ENCODE measurements around the gene FAM169A.

DNA sequence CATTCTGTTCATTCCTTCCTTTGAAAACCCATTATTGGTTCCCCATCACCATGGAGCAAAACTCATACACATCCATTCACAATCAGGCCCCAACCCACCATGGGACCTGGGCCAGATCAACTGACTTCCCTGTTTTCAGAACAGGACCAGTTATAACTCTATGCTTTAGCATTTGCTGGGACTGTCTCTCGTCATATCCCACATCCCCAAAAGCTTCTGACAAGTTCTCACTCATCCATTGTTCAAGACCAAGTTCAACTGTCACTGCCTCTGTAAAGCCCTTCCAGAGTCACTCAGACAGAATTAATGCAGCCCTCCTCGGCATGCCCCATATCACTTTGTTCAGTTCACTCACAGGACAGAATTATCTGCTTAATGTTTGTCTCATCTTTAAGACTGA lies 4.0 kb downstream of the FAM169A start:
- TF ChIP-seq, protein P1, sequence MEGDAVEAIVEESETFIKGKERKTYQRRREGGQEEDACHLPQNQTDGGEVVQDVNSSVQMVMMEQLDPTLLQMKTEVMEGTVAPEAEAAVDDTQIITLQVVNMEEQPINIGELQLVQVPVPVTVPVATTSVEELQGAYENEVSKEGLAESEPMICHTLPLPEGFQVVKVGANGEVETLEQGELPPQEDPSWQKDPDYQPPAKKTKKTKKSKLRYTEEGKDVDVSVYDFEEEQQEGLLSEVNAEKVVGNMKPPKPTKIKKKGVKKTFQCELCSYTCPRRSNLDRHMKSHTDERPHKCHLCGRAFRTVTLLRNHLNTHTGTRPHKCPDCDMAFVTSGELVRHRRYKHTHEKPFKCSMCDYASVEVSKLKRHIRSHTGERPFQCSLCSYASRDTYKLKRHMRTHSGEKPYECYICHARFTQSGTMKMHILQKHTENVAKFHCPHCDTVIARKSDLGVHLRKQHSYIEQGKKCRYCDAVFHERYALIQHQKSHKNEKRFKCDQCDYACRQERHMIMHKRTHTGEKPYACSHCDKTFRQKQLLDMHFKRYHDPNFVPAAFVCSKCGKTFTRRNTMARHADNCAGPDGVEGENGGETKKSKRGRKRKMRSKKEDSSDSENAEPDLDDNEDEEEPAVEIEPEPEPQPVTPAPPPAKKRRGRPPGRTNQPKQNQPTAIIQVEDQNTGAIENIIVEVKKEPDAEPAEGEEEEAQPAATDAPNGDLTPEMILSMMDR (IDR thresholded peaks at IDR 0.05; ENCODE audit: low read length) = no peak
- TF ChIP-seq EZH2phosphoT487 (IDR thresholded peaks at IDR 0.05; ENCODE audit: low read length) = no peak
- TF ChIP-seq EZH2 (optimal IDR thresholded peaks at IDR 0.05; ENCODE audit: low read depth, low read length) = no peak
